Keratinocyte (primary cell): ENCODE results near the gene NUP210L. TPM values are rescaled to one million over a fixed set of nuclear protein-coding genes. Genes with fewer than 3 reads are reported as not detected.

Experiments
- DNase-seq: peaks from one replicate; pipeline ENCODE4 v3.0.0-alpha.2; 2011; ENCODE audit warnings: low read depth, missing footprints, low spot score
- FAIRE-seq: peaks from 2 replicates; lab custom pipeline; 2011; peaks lifted over from hg19 to GRCh38; lab: Jason Lieb, UNC
- H2AFZ ChIP-seq: 2 replicates; pipeline ENCODE4 v1.6.0; 2012; ENCODE audit warnings: low read length, control low read depth, inconsistent platforms; ENCODE audit not compliant: control insufficient read depth
- H3K27ac ChIP-seq: 2 replicates; pipeline ENCODE4 v1.5.1; 2011; ENCODE audit warnings: low read length; ENCODE audit not compliant: control insufficient read depth, insufficient read depth
- H3K27me3 ChIP-seq: 3 replicates; pipeline ENCODE4 v1.6.0; 2011; ENCODE audit warnings: low read length; ENCODE audit not compliant: control insufficient read depth, insufficient read depth; ENCODE audit errors: extremely low read depth
- H3K36me3 ChIP-seq, 2 experiments: 2 replicates in 1 of 2; 3 replicates in 1 of 2; pipeline ENCODE4 v1.5.1; 2011; ENCODE audit warnings: low read length in 2 of 2, mild to moderate bottlenecking in 1 of 2; ENCODE audit not compliant: control insufficient read depth in 2 of 2, insufficient read depth in 2 of 2; ENCODE audit errors: extremely low read depth in 1 of 2
- H3K4me1 ChIP-seq: 3 replicates; pipeline ENCODE4 v1.5.1; 2011; ENCODE audit warnings: low read length; ENCODE audit not compliant: control insufficient read depth, insufficient read depth; ENCODE audit errors: extremely low read depth
- H3K4me2 ChIP-seq: 3 replicates; pipeline ENCODE4 v1.6.0; 2011; ENCODE audit warnings: low read depth, low read length; ENCODE audit not compliant: control insufficient read depth, insufficient read depth; ENCODE audit errors: extremely low read depth
- H3K4me3 ChIP-seq, 3 experiments: fragments of 200-600 bp in 1 of 3; sonication (generic) in 1 of 3; 2 replicates in 2 of 3; 3 replicates in 1 of 3; pipeline ENCODE4 v1.5.1; 2011 to 2016; ENCODE audit warnings: low read length in 3 of 3, mild to moderate bottlenecking in 3 of 3, control low read depth in 2 of 3, inconsistent platforms in 1 of 3, low read depth in 1 of 3, mixed read lengths in 1 of 3, mixed run types in 1 of 3, moderate library complexity in 1 of 3; ENCODE audit not compliant: control insufficient read depth in 2 of 3, insufficient read depth in 2 of 3; ENCODE audit errors: extremely low read depth in 1 of 3
- H3K79me2 ChIP-seq: 2 replicates; pipeline ENCODE4 v1.6.0; 2012; ENCODE audit warnings: low read length; ENCODE audit not compliant: control insufficient read depth, insufficient read depth
- H3K9ac ChIP-seq: 3 replicates; pipeline ENCODE4 v1.6.0; 2011; ENCODE audit warnings: low read length; ENCODE audit not compliant: control insufficient read depth, insufficient read depth; ENCODE audit errors: extremely low read depth
- H3K9me1 ChIP-seq: 3 replicates; pipeline ENCODE4 v1.6.0; 2011; ENCODE audit warnings: low read length; ENCODE audit not compliant: control insufficient read depth, insufficient read depth; ENCODE audit errors: extremely low read depth
- H3K9me3 ChIP-seq: 2 replicates; pipeline ENCODE4 v1.5.1; 2012; ENCODE audit warnings: low read depth, low read length; ENCODE audit not compliant: control insufficient read depth
- H4K20me1 ChIP-seq: 3 replicates; pipeline ENCODE4 v1.6.0; 2011; ENCODE audit warnings: low read length; ENCODE audit not compliant: control insufficient read depth, insufficient read depth; ENCODE audit errors: extremely low read depth
- CTCF ChIP-seq, 3 experiments: IDR thresholded peaks in 1 of 3; conservative IDR thresholded peaks in 1 of 3; optimal IDR thresholded peaks in 1 of 3; 2 replicates in 2 of 3; 3 replicates in 1 of 3; pipeline versions ENCODE3 to v1.5.1; 2011; ENCODE audit warnings: low read length in 3 of 3, mild to moderate bottlenecking in 3 of 3, moderate library complexity in 2 of 3, control low read depth in 1 of 3, inconsistent platforms in 1 of 3; ENCODE audit not compliant: insufficient read depth in 2 of 3; ENCODE audit errors: extremely low read depth in 1 of 3
- EZH2 ChIP-seq: IDR thresholded peaks from one replicate; pipeline ENCODE4 v1.6.1; 2012; ENCODE audit warnings: inconsistent platforms, mild to moderate bottlenecking, low read length, moderate library complexity
- dilution Hi-C: fragments of 300-500 bp; cut with MboI; formaldehyde crosslinking; loops from one replicate; pipeline ENCODE4 v1.7.0; 2020; ENCODE audit warnings: low sequenced_read_pairs; ENCODE audit not compliant: extremely low pct_ligation_motif_present
- polyA plus RNA-seq, 5 experiments: library from polyadenylated mRNA; depleted of rRNA in 3 of 5; stranded (reverse) in 3 of 5; stranded (forward) in 1 of 5; unstranded in 1 of 5; fragments of >200 nt; gene quantifications; 1 replicate in 1 of 5; 2 replicates in 3 of 5; 3 replicates in 1 of 5; pipeline versions ENCODE4 v1.2.1 to v1.2.3, GENCODE V29; 2011 to 2012; ENCODE audit warnings: missing spikeins in 2 of 5, low read depth in 1 of 5, low replicate concordance in 1 of 5

Gene NUP210L
- polyA plus RNA-seq, 1 donor (not counting 4 experiments of a cell fraction or from before 2014, with no cell fraction given) = 0.01 TPM

GRCh38 chr1:153995640-153996039, 159.2 kb downstream of the NUP210L start:
- dilution Hi-C loops = no loop called here

GRCh38 chr1:153995202-153995601, 159.7 kb downstream of the NUP210L start:
- H4K20me1 ChIP-seq = no peaks in the 10 kb centered on the region
- H3K9me1 ChIP-seq = no peaks in the 10 kb centered on the region
- H3K4me1 ChIP-seq = peaks cover 14% of the 10 kb centered on the region
- H3K27me3 ChIP-seq = no peaks in the 10 kb centered on the region
- peaks cover 21% of the 10 kb centered on the region for H3K79me2 ChIP-seq
- DNase-seq (no peak), FAIRE-seq (no peak)
- H2AFZ ChIP-seq = no peak overlapping the region
- H3K9me3 ChIP-seq = no peaks in the 10 kb centered on the region
- TF ChIP-seq CTCF (optimal IDR thresholded peaks at IDR 0.05 in 1 of 3, IDR thresholded peaks at IDR 0.05 in 1 of 3, conservative IDR thresholded peaks at IDR 0.05 in 1 of 3; ENCODE audit: extremely low read depth in 1 of 3, insufficient read depth in 2 of 3, low read length in 3 of 3) (no peak), EZH2 (no peak)
- no peak overlapping the region for H3K4me3 ChIP-seq
- dilution Hi-C loops = no loop called here
- H3K27ac ChIP-seq = no peak overlapping the region
- H3K36me3 ChIP-seq = peaks cover 9 to 22% of the 10 kb centered on the region in 2 experiments
- no peak overlapping the region for H3K4me2 ChIP-seq
- H3K9ac ChIP-seq = no peak overlapping the region

More at GRCh38 chr1:153995640-153996039, 159.2 kb downstream of the NUP210L start:
- H2AFZ ChIP-seq = no peak overlapping the region
- no peak overlapping the region for H3K9ac ChIP-seq
- no peaks in the 10 kb centered on the region for H3K27me3 ChIP-seq
- no peak overlapping the region for H3K27ac ChIP-seq
- no peak for DNase-seq
- no peak overlapping the region for H3K4me2 ChIP-seq
- no peaks in the 10 kb centered on the region for H4K20me1 ChIP-seq
- no peak for FAIRE-seq
- peaks cover 14% of the 10 kb centered on the region for H3K4me1 ChIP-seq
- peaks cover 9 to 22% of the 10 kb centered on the region in 2 experiments for H3K36me3 ChIP-seq
- H3K79me2 ChIP-seq = peaks cover 20% of the 10 kb centered on the region
- no peak overlapping the region for H3K4me3 ChIP-seq
- no peaks in the 10 kb centered on the region for H3K9me3 ChIP-seq
- no peaks in the 10 kb centered on the region for H3K9me1 ChIP-seq
- TF ChIP-seq EZH2 (no peak), CTCF (optimal IDR thresholded peaks at IDR 0.05 in 1 of 3, IDR thresholded peaks at IDR 0.05 in 1 of 3, conservative IDR thresholded peaks at IDR 0.05 in 1 of 3; ENCODE audit: extremely low read depth in 1 of 3, insufficient read depth in 2 of 3, low read length in 3 of 3) (no peak)
